Panc1 (cell line): ENCODE measurements around the gene YKT6. TPM values are rescaled to one million over a fixed set of nuclear protein-coding genes. Genes with fewer than 3 reads are reported as not detected.

Source experiments
- ATAC-seq: fragments of 200-7000 bp; cut with Tn5 transposase; 2 replicates; pipeline ENCODE4 v1.9.1; 2020; ENCODE audit warnings: mild to moderate bottlenecking, moderate library complexity
- BruUV-seq: library from RNA; stranded (reverse); fragments of 400-500 nt; replicated peaks from 2 replicates; lab custom pipeline; 2021; lab: Mats Ljungman, UMichigan
- CTCF ChIA-PET: fragments of 300-600 bp; sonication (Branson Sonifier 250); formaldehyde crosslinking; loops from one replicate; lab custom pipeline; 2022; ENCODE audit warnings: antibody characterized with exemption; lab: Charles Lee
- POLR2A ChIA-PET: fragments of 300-600 bp; sonication (Branson Sonifier 250); formaldehyde crosslinking; loops from one replicate; lab custom pipeline; 2022; ENCODE audit warnings: antibody characterized with exemption; lab: Charles Lee
- DNase-seq: peaks from one replicate; pipeline ENCODE4 v3.0.0-alpha.2; 2010; ENCODE audit warnings: low read depth, low spot score
- H3K27ac ChIP-seq: 2 replicates; pipeline ENCODE4 v1.5.1; 2011; ENCODE audit warnings: mild to moderate bottlenecking, low read length, inconsistent platforms
- H3K27me3 ChIP-seq: fragments of 200-500 bp; sonication (Bioruptor generic); 2 replicates; pipeline ENCODE4 v1.6.0; 2014; ENCODE audit warnings: low read length, inconsistent platforms; ENCODE audit not compliant: control insufficient read depth, insufficient read depth
- H3K36me3 ChIP-seq: fragments of 200-500 bp; sonication (Bioruptor generic); 2 replicates; pipeline ENCODE4 v1.5.1; 2014; ENCODE audit warnings: inconsistent platforms, mild to moderate bottlenecking, low read length, moderate library complexity; ENCODE audit not compliant: control insufficient read depth, insufficient read depth
- H3K4me1 ChIP-seq: 2 replicates; pipeline ENCODE4 v1.5.1; 2011; ENCODE audit warnings: inconsistent platforms, mild to moderate bottlenecking, low read length, moderate library complexity; ENCODE audit not compliant: control insufficient read depth, insufficient read depth
- H3K4me3 ChIP-seq, 2 experiments: 2 replicates each; pipeline ENCODE4 v1.5.1; 2011 to 2012; ENCODE audit warnings: low read depth in 2 of 2, low read length in 2 of 2, mild to moderate bottlenecking in 2 of 2, inconsistent platforms in 1 of 2, moderate library complexity in 1 of 2
- H3K9me3 ChIP-seq: fragments of 200-500 bp; sonication (Bioruptor generic); 2 replicates; pipeline ENCODE4 v1.5.1; 2014; ENCODE audit warnings: low read depth, mild to moderate bottlenecking, inconsistent platforms, low read length, moderate library complexity; ENCODE audit not compliant: control insufficient read depth, insufficient read depth
- POLR2AphosphoS5 ChIP-seq: IDR thresholded peaks from 2 replicates; pipeline ENCODE4 v1.6.1; 2012; ENCODE audit warnings: mild to moderate bottlenecking, low read depth, low read length, moderate library complexity
- SIN3A ChIP-seq: IDR thresholded peaks from 2 replicates; pipeline ENCODE4 v1.6.1; 2012; ENCODE audit warnings: low read depth, mild to moderate bottlenecking, low read length, moderate library complexity, borderline replicate concordance; ENCODE audit not compliant: insufficient read depth
- TCF7L2 ChIP-seq: IDR thresholded peaks from 2 replicates; pipeline ENCODE4 v1.6.1; 2011; ENCODE audit warnings: mild to moderate bottlenecking, low read depth, low read length, inconsistent platforms
- in situ Hi-C: cut with HindIII; loops from 2 replicates; pipeline ENCODE4 v1.10.0; 2016; ENCODE audit warnings: low sequenced_read_pairs, low pct_unique_long_range_greater_than_20kb
- intact Hi-C: fragments of 100-400 bp; cut with micrococcal nuclease; formaldehyde crosslinking; loops from one replicate; pipeline ENCODE4 v1.10.0; 2022; ENCODE audit not compliant: unreplicated experiment
- total RNA-seq: library from RNA; stranded (reverse); gene quantifications from one replicate; pipeline ENCODE4 v1.2.1, GENCODE V29; 2021; ENCODE audit not compliant: unreplicated experiment
- TF ChIP-seq, protein P1 (sequence below): fragments of 450-650 bp; IDR thresholded peaks from 2 replicates; pipeline ENCODE4 v1.5.1; 2017; ENCODE audit warnings: mild to moderate bottlenecking
- TF ChIP-seq, protein P2 (sequence below), 2 experiments: IDR thresholded peaks; 2 replicates each; pipeline ENCODE4 v1.6.1; 2011 to 2012; ENCODE audit warnings: low read depth in 2 of 2, control low read depth in 1 of 2, low read length in 1 of 2, mild to moderate bottlenecking in 1 of 2, moderate library complexity in 1 of 2; ENCODE audit not compliant: insufficient read depth in 1 of 2

The YKT6 gene
- total RNA-seq, 1 experiment from 2014 or later = 207 TPM

DNA sequence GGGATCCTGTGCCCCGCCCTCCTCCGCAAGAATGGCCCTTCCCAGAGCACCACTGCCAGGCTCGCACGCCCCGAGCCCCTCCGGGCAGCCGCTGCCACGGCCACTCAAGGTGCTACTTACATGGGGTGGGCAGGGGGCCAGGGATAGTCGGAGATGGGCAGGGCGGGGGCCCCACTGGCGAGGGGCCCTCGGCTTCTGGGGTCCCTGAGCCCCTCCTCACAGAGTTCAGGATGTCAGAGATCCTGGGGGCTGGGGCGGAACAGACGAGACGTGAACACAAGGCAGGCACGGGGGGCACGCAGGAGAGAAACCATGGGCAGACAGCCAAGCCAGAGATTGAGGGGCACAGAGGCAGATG lies 25.6 kb downstream of the YKT6 start:
- H3K36me3 ChIP-seq = no peaks in the 10 kb centered on the region
- H3K4me3 ChIP-seq = no peak overlapping the region
- no peak for TF ChIP-seq POLR2AphosphoS5
- no peak for TF ChIP-seq TCF7L2
- TF ChIP-seq, protein P1, sequence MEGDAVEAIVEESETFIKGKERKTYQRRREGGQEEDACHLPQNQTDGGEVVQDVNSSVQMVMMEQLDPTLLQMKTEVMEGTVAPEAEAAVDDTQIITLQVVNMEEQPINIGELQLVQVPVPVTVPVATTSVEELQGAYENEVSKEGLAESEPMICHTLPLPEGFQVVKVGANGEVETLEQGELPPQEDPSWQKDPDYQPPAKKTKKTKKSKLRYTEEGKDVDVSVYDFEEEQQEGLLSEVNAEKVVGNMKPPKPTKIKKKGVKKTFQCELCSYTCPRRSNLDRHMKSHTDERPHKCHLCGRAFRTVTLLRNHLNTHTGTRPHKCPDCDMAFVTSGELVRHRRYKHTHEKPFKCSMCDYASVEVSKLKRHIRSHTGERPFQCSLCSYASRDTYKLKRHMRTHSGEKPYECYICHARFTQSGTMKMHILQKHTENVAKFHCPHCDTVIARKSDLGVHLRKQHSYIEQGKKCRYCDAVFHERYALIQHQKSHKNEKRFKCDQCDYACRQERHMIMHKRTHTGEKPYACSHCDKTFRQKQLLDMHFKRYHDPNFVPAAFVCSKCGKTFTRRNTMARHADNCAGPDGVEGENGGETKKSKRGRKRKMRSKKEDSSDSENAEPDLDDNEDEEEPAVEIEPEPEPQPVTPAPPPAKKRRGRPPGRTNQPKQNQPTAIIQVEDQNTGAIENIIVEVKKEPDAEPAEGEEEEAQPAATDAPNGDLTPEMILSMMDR = no peak
- no peak for TF ChIP-seq SIN3A
- TF ChIP-seq, protein P2, sequence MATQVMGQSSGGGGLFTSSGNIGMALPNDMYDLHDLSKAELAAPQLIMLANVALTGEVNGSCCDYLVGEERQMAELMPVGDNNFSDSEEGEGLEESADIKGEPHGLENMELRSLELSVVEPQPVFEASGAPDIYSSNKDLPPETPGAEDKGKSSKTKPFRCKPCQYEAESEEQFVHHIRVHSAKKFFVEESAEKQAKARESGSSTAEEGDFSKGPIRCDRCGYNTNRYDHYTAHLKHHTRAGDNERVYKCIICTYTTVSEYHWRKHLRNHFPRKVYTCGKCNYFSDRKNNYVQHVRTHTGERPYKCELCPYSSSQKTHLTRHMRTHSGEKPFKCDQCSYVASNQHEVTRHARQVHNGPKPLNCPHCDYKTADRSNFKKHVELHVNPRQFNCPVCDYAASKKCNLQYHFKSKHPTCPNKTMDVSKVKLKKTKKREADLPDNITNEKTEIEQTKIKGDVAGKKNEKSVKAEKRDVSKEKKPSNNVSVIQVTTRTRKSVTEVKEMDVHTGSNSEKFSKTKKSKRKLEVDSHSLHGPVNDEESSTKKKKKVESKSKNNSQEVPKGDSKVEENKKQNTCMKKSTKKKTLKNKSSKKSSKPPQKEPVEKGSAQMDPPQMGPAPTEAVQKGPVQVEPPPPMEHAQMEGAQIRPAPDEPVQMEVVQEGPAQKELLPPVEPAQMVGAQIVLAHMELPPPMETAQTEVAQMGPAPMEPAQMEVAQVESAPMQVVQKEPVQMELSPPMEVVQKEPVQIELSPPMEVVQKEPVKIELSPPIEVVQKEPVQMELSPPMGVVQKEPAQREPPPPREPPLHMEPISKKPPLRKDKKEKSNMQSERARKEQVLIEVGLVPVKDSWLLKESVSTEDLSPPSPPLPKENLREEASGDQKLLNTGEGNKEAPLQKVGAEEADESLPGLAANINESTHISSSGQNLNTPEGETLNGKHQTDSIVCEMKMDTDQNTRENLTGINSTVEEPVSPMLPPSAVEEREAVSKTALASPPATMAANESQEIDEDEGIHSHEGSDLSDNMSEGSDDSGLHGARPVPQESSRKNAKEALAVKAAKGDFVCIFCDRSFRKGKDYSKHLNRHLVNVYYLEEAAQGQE (IDR thresholded peaks at IDR 0.05; ENCODE audit: insufficient read depth in 1 of 2, low read depth in 2 of 2, low read length in 1 of 2) = no peak
- H3K27ac ChIP-seq = no peak overlapping the region
- POLR2A ChIA-PET = no interaction called here
- BruUV-seq = no TSS peak
- CTCF ChIA-PET = no interaction called here
- in situ Hi-C loops = no loop called here
- H3K4me1 ChIP-seq = no peaks in the 10 kb centered on the region
- no peaks in the 10 kb centered on the region for H3K9me3 ChIP-seq
- ATAC-seq = no peak
- DNase-seq = no peak
- intact Hi-C loops = no loop called here
- H3K27me3 ChIP-seq = no peaks in the 10 kb centered on the region

GRCh38 chr7:44227911-44228310 lies 27.1 kb downstream of the YKT6 start:
- H3K27ac ChIP-seq = no peak overlapping the region
- no peaks in the 10 kb centered on the region for H3K36me3 ChIP-seq
- ChIA-PET POLR2A (no interaction called here), CTCF (no interaction called here)
- no peak for DNase-seq
- TF ChIP-seq POLR2AphosphoS5 (no peak), SIN3A (no peak), TCF7L2 (no peak)
- TF ChIP-seq, protein P1 = no peak
- TF ChIP-seq, protein P2 (IDR thresholded peaks at IDR 0.05; ENCODE audit: insufficient read depth in 1 of 2, low read depth in 2 of 2, low read length in 1 of 2) = no peak
- H3K4me1 ChIP-seq = no peaks in the 10 kb centered on the region
- no peaks in the 10 kb centered on the region for H3K27me3 ChIP-seq
- ATAC-seq = peak; percentile 14; the same call in 1 of the 2 replicates
- in situ Hi-C loops (no loop called here), intact Hi-C loops (no loop called here)
- no peak overlapping the region for H3K4me3 ChIP-seq
- BruUV-seq = no TSS peak
- H3K9me3 ChIP-seq = no peaks in the 10 kb centered on the region
